Measurements from ENCODE around the gene ARSB.
"Not testable (repeated sequence)": the region's sequence is repeated elsewhere in the genome, so short reads cannot be mapped to it uniquely, and the experiment has no call there.

ARSB gene

DNA sequence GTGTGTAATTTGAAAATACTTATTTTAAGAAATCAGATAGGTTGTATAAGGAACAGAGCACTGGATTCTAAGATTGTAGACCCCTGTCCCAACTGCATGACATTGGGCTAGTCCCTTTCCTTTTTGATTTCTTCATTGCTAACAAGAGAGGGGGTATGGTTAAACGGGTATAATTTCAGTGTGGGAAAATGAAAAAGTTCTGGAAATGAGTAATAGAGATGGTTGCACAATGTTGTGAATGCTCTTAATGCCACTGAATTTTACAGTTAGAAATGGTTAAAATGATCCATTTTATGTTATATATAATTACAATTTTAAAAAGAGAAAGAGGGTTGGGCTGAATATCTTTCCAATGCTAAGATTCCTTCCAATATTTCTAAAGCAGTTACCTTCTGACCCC is 233.2 kb downstream of the ARSB start:
- DNase-seq (ENCODE audit: low read depth in 2 of 2) = no peak

DNA sequence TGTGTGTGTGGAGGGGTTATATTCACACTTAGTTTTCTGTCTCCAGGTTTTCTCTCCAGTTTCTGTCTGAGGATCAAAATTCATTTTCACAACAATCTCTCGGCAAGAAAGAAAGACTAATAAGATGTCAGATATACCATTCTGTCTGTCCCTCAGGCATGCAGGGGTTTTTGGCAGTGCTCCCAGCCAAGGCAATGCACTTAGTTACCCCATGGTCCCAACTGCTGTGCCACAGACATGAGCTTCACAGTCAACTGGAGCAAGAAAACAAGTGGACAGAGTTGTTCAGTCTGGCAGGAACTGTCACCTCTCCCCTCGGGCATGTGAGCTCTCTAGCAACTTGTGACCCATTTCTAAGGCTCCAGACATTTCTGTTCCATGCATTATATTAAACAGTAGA is 234.8 kb downstream of the ARSB start:
- no peak for DNase-seq (ENCODE audit: low read depth in 2 of 2)

DNA sequence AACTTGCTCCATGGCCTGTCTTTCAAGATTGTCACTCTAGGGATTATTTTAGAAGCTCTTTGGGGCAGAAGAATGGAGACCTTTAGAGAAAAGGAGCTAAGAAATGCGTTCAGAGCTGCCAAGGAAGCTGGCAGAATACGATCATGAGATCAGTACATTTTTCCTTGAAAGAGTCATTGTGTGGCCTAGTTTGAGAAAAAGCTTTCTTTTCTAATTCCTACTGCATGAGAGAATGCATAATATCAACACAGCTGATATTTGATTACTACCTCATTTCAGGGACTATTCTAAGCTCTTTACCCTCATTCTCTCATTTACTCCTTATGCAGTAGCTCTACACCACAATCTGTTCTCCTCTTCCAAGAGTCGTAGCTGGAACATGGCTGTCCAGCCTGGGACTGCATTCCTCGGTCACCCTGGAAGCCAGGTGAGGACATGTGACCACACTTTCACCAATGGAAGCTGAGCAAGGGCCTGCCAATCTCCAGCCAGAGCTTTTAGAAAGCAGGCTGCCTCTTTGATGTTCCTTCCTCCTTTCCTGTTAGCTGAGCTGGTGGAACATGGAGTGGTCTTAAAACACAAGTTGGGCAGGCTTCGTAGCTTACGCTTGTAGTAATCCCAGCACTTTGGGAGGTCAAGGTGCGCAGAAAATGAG is 237.3 kb downstream of the ARSB start:
- no peak for DNase-seq (ENCODE audit: low read depth in 2 of 2)

GRCh38 chr5:78747055-78747454 is 238.1 kb downstream of the ARSB start:
- no peak for DNase-seq (ENCODE audit: low read depth in 2 of 2)

DNA sequence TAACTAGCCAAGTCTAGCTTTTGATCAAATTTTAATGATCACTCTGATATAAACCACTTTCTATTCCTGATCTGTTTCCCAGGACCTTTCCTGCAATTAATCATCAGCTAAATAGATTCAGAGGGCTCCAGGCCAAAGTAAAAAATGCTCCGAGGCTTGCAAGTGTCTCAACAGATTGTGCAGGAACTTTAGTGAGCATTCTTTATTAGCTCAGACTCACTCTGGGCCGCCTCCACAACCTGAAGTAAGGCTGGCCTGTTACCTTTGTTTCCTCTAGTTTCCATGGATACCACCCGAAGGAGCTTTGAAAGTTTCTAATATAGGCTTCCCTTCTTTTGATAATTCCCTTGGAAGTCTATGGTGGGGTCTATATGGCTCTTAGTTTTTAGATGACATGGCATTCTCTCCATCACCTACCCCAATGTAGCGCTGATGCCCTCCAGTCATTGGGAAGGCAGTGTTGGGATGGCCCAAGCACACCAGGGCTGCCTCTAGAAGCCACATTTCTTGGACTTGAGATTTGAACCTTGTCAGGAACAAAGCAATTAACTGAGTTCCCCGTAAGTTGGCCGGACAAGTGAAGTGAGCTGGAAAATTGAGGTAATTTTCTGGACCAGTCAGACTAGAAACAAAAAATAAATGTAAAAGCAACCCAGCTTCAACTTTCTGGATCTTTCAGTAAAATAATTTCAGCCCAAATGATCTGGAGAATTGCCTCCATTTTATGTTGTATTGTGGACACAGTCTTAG is 238.9 kb downstream of the ARSB start:
- no peak for DNase-seq (ENCODE audit: low read depth in 2 of 2)

- DNase-seq (ENCODE audit: low read depth in 2 of 2) = no peak
These were observed 240.1 kb downstream of the ARSB start for GRCh38 chr5:78744951-78745534.

DNA sequence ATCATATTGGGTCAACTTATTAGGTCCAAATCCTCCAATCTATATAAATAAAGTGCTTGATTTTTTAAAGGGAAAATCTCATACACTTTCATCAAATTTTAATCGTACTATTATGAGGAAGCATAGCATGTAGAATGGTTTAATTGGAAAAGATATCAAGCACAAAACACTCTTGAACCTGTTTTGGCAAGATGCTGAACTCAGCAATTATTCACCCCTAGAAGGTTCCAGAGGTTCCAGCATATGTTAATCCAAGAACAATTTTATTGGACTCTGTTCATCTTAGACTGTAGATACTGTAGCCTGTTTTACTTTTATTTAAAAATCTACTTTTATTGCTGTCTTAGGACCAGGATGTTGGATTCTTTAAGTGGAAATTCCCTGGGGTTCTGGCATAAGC is 244.1 kb downstream of the ARSB start:
- no peak for DNase-seq (ENCODE audit: low read depth in 2 of 2)

DNA sequence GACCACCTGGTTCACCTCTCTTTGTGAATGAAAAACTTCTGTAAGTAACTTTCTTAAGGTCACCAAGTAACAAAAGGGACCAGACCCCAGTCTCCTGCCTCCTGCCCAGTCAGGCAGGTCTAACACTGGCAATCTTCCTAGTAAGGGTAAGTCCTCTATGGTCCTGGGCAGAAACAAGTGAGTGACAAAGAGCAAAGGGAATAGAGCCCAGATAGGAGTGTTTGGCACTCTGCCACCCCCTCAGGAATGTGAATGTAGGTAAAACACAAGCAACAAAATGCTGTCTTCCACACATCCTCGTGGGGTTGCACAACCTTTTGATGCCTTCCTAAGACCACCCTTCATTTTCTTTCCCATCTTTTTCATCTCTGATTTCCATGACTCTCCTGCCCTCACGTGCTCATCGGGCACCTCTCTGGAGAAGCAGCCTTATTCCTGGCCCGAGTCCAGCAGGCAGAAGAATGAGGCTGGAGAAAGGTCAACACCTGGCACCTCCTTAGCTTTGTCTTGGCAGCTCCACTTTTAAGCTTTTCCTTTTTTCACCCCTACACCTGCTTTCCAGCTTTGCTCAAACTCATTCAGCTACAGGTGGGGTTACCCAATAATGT is 246.3 kb downstream of the ARSB start:
- DNase-seq (ENCODE audit: low read depth in 2 of 2) = no peak

DNA sequence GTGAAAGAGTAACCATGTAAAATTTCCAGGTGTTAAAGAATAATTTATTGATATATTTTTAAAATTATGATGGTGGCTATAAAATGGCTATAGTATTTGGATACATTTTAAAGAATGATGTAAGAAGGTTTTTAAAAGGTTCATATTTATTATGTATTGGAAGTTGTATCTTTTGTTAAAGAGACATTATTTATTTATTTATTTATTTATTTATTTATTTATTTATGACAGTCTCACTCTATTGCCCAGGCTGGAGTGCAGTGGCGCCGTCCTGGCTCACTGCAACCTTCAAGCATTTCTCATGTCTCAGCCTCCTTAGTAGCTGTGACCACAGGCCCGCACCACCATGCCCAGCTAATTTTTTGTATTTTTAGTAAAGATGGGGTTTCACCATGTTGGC is 247.0 kb downstream of the ARSB start:
- no peak for DNase-seq (ENCODE audit: low read depth in 2 of 2)

GRCh38 chr5:78735834-78736463 is 249.2 kb downstream of the ARSB start:
- no peak for DNase-seq (ENCODE audit: low read depth in 2 of 2)

GRCh38 chr5:78734950-78735349 is 250.2 kb downstream of the ARSB start:
- DNase-seq (ENCODE audit: low read depth in 2 of 2) = no peak

DNA sequence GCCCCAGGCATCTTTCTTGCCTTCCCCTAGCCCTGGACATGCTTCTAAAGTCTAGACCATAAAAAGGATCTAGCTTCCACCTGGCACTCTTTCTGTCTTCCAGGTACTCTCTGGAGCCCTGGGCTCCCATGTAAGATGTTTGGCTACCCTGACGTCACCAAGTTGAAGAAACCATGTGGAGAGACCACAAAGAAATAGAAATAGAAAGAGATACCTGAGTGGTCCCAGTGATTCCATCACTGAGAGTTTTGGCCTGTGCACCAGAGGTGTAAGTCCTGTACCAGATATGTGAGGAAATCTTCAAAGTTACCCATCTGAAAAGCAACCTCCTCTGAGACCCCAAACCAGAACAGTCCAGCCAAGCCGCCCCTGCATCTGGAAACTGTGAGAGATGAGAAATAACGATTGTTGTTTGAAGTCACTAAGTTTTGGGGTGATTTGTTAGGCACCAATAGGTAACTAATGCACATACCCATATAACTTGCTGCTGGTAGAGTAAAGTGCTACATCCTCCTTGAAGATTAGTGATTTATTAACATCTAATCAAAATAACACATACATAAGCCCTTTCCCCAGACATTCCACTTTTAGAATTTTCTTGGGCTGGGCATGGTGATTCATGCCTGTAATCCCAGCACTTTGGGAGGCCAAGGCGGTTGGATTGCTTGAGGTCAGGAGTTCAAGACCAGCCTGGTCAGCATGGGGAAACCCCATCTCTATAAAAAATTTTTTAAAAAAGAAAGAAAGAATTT is 250.8 kb downstream of the ARSB start:
- no peak for DNase-seq (ENCODE audit: low read depth in 2 of 2)

GRCh38 chr5:78732721-78733120 is 252.4 kb downstream of the ARSB start:
- DNase-seq (ENCODE audit: low read depth in 2 of 2) = not testable (repeated sequence)

DNA sequence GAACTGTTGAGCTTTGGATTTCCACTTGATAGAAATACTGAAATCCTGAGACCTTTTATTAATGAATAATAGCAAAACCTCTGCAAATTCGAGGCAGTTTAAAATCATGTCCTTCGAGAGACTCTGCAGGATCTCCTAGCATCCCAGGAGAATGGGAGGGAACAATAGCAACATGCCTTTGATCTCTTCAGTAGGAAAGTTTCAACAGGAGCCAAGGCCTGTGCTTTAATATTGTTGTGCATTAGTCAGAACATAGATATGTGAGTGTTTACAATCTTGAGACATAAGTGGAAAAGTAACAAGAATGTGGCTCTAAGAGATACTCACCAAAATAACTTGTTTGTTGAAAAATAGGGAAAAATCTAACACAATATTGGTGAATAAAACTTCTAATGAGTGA is 253.2 kb downstream of the ARSB start:
- DNase-seq (ENCODE audit: low read depth in 2 of 2) = no peak

DNA sequence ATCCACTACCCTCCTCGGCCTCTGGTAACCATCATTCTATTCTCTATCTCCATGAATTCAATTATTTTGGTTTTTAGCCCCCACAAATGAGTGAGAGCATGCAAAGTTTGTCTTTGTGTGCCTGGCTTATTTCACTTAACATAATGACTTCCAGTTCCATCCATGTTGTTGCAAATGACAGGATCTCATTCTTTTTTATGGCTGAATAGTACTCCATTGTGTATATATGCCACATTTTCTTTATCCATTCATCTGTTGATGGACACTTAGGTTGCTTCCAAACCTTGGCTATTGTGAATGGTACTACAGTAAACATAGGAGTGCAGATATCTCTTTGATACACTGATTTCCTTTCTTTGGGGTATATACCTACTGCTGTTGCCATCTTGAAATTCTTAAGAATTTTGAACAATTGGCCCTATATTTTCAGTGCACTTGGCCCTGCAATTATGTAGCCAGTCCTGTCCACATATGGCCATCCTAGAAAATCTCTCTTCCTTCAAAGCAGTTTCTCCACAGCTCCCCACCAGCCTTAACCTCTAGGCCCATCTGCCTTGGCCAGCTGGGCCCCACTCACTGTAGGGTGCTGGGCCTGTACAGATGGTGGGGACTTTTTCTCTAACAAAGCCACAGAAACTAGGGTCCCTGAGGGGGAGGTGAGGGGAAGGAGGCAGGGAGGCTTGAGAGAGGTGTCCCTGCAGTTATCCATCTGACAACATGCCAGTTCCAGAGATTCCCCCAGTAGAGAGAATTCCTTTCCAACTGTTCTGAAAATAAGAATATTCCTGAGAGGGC is 254.6 kb downstream of the ARSB start:
- DNase-seq (ENCODE audit: low read depth in 2 of 2) = no peak

- no peak for DNase-seq (ENCODE audit: low read depth in 2 of 2)
These were observed 257.0 kb downstream of the ARSB start for GRCh38 chr5:78727786-78728761.

Data from stimulated activated CD4-positive, alpha-beta T cell treated with anti-CD3 and anti-CD28 coated beads, Interleukin-4, amount 100 ng/mL, for 48 hours (primary cell).